HG02884 (cell line): ENCODE data around the gene DPH1.

Experiments
- ATAC-seq: cut with Tn5 transposase; IDR thresholded peaks from one replicate; pipeline ENCODE4 v1.9.1; 2021; ENCODE audit warnings: mild to moderate bottlenecking, moderate library complexity; ENCODE audit not compliant: unreplicated experiment

Gene DPH1

DNA sequence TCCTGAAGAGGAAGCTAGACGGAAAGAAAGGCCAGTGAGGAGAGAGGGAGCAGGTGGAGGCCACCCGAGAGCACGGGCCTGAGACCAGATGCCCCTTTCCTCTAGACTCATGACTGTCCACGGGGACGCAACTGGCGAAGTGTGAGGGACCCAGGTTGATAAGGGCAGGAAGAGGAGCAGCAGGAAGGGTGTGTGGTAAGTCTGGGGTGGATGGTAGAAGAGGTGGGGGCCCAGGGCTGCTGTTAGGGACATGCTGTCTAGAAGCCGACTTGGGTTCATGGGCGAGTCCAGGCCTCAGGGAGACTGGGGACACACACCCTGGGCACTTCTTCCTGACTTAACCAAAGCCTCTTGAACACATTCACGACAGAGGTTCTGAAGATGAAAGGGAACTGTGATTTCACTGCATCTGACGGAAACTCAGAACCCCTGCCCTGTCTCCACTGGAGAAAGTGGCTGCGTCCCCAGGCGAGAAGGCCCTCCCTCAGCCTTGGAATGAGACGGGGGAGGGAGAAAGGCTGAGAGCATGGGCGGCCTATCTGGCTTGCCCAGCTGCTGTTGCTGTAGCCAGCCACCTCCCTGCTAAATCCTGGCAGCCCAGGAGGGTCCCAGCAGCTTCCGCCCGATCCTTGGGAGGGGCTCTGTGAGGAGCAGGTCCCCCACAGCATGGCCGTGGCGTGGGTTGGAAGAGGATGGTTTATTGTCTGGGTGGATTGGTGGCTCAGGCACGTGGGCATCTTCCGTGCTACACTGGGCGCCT, 30.9 kb downstream of the DPH1 start:
- no peak for ATAC-seq

DNA sequence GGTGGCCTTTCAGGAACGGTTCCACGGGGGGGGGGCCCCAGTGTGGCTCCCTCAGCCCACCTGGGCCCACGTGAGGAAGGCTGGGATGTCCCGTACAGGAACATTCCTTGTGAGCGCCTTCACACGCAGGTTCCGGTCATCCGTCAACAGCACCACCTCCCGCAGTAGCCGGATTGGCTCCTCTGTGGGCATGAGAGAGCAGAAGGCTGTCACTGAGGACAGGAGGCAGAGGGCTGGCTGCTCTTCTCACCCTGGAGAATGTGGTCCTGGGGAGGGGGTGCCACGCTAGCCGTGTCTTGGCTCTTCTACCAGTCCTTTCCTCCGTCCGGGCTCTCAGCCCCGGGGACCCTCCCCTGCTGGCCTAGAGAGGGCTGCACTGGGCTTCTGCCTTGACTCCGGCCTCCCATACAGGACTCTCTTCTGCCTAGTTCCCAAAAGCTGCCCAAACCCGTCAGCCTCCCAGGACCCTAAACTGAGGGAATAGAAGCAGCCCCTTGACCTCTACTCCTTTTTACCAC, 31.5 kb downstream of the DPH1 start:
- no peak for ATAC-seq

DNA sequence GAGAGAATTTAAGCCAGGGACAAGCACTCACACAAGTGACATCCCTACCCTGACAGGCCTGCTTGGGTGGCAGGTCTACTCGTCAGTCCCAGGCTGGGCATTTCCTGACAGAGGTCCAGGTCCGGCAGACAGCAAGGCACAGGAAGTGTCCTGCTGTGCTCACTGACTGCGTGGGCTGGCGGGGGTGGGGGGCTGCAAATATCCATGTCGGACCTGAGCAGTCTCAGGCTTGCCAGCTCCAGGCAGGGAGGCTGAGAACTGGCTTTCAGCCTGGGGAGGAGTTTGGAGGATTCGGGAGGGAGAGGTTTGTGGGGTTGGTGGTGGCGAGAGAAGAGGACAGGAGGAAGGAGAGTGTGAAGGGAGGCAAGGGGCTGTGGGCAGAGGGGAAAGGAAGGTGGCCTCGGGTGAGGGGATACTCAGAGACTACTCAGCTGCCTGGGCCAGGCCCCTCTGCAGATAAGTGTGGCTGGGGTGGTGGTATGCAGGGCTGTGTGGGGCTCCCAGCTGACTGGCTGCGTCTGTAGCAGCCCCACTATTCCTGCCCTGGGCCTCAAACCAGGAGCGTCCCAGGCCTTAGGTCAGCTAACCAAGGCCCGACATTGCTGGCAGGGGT, 32.7 kb downstream of the DPH1 start:
- no peak for ATAC-seq

DNA sequence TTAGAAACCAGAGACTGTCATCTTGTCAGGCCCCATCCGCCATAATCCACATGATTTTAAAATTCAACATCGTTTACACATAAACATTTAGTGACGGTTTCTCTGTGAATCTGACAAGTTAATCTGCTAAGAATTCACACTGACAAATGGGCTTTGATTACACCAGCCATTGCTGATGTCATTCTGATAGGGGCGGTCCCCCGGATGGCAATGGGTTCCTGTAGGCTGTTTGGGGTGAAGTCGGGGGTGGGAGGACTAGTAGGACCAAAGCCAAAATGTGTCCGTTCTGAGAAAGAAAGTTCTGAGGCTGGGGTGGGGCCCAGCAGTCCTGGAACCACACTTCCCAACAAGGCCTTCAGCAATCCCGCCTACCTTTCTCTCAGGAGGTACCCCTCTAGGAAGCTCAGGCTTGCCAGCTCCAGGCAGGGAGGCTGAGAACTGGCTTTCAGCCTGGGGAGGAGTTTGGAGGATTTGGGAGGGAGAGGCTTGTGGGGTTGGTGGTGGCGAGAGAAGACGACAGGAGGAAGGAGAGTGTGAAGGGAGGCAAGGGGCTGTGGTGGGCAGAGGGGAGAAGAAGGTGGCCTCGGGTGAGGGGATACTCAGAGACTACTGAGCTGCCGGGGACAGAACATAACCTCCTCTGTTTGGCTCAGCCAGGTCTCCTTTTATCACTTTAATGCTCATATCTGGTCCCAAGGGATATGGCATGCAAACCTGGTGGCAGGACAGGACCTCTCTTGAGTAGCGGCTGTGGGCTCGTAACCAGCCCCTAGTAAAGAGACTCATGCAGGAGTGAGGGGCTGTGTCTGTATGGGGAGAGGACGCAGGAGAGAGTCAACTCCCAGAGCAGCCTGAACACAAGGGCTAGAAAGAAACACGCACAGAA, 33.6 kb downstream of the DPH1 start:
- no peak for ATAC-seq

DNA sequence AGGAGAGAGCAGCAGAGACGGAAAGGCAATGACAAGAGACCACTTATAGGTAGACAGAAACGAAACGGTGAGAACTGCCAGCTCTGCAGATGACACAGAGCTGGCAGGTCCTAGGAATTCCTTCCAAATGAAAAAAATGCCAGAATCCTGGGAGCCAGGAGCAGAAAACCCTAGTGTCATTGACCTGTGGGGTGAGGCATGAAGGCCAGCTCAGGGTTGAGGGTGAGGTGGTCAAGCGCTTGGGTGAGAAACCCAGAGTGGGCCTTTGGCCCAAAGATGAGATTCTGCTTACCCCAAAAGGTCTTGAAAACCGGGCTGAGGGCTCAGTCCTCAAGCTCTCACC, 34.2 kb downstream of the DPH1 start:
- ATAC-seq, result no peak

DNA sequence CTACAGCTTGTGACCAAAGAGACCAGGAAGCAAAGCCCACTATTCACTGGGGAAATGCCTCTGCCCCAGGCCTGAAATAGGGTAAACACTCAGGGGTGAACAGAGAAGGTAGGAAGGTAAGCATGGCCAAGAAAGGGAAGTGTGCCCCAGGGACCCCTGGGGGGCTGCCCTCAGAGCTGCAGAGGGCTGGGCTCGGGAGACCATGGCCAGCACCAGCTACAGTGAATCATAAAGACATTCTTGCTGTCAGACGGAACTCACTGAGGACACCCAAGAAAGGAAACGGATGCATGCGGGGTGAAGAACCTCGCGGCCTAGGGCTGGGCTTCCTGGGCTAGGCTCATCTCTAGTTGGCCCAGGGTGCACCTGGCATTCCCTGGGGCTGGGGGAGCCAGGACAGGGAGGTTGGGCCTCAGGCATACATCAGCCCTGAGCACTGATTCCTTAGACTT, 34.6 kb downstream of the DPH1 start:
- ATAC-seq, result no peak

DNA sequence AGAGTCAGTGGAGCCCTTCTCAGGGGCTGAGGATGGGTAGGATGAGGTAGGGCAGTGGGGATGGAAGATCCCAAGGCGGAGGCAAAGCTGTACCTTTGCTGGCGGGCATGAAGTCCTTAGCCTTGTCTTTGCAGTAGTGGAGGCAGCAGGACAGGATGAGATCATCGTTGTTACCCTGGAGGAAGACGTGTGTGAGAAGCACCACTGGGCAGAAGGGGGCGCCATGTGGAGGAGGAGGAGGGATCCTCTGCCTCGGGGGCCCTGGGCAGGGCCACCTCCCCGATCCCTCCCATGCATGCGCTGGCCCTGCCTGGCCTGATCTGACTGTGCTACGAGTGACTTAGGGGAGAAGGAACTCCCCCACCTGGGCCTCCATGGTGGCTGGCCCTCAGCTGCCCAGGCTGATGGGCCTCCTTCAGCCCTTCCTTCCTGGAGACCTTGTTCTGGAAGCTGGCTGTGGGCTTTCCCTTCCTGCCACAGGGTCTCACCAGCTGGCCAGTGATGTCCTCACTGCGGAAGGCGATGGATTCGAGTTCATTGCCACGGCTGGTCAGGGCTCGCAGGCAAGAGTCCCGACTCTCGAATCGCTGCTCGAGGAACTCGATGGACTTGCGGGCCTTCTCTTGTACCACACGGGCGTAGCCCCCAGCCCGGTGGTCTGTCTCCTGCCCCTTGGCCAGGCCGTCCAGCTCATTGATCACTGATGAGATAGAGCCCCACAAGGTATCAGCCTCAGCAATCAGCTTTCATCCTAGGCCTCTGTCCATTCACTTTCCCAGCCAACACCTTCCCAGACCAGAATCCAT, 35.2 kb downstream of the DPH1 start:
- no peak for ATAC-seq

DNA sequence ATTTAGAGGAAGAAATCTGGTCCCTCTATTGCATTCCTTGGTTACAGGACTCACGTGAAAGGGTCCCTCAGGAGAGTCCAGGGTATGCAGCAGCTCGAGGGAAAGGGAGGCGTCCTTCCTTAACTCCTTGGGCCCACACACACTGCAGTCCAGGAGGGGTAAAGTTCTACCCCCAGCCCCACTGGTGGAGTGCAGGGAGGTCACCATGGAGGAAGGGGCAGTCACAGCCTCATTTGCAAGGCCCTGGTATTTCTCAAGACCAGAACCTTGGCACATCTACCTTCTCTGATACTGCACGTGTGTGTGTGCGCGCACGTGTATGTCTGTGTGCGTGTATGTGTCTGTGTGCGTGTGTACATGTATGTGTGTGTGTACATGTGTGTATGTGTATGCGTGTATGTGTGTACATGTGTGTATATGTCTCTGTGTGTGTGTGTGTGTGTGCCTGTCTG, 36.0 kb downstream of the DPH1 start:
- no peak for ATAC-seq

DNA sequence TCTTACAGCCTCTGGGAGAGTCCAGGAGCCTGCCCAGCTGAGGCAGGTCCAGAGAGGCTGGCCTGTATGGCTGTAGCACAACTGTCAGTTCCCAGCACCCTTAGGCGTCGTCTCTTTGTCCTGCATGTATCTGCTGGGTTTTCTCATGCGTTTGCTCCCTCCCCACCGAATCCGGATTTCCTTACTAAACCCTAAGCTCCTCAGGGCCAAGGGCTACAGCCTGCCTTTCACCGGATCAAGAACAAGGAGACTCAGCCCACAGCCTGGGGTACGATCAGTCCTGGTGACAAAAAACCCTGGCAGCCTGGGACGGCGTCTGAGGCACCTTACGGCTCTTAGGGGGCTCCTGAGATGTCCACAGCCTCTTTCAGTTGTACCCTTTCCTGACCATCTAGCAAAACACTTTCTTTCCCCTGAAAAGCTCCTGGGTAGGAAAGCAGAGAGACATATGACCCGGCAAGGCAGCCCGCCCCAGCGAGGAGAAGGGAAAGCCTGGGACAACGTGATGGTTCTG, 37.2 kb downstream of the DPH1 start:
- ATAC-seq, result no peak

DNA sequence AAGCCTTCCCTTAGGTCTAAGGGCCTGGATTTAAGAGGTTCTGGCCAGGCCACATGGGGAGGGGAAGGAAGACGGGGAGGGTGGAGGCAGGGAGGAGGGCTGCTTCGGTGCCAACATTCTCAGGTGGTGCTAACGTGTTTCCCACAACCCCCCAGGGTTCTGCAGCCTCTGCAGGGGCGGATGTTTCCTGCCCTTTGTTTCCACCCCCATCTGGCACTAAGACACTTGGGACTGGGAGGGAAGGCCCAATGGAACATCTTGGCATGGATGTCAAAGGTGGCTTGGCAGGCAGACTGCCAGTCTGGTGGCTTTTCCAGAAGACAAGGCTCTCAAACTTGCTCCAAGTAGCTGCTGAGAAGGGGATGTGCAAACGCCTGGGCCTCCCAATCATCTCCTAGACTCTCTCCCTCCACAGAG, 37.7 kb downstream of the DPH1 start:
- no peak for ATAC-seq

DNA sequence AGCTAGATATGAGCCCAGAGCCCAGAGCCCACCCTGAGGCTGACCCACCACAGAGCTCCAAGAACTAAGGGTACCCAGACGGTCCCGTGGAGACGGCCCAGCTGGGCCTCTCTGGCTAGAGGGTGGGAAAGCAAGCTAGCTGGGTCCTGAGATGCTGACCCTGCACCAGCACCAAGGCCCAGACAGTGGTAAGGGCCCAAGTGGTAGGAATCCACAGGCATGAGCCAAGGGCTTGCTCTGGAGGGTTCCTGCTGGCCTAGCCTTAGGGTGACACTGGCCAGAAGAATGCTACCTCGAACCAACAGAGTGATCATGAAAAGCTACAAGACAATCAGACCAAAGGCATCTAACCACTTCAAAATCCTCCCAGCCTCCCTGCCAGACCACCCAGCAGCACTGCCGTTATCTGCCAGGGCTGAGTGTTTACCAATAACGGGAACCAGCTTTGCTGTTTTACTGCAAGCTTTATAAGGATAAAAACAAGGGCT, 38.1 kb downstream of the DPH1 start:
- no peak for ATAC-seq

DNA sequence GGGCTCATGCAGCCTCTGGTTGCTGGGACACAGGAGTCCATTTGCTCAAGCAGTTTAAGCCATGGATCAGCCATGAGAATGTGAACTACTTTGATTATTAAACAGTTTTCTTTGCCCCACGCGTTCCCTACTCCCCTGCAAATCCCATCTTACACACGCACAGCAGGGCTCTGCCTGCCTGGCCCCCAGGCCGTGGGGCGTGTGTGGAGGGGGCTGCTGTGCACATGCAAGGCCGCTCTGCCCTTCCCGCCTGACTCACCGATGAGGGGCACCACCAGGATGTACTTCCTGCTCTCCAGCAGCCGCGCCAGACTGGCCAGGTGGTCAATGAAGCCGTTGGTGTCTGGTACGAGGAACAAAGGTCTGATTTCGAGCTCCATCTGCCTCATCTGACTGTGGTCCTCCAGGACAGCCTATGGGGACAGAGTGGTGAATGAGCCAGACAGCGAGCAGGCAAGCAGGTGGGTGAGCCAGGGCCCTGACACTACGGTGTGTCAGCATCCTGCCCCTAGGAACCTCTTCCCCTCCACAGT, 38.6 kb downstream of the DPH1 start:
- no peak for ATAC-seq

DNA sequence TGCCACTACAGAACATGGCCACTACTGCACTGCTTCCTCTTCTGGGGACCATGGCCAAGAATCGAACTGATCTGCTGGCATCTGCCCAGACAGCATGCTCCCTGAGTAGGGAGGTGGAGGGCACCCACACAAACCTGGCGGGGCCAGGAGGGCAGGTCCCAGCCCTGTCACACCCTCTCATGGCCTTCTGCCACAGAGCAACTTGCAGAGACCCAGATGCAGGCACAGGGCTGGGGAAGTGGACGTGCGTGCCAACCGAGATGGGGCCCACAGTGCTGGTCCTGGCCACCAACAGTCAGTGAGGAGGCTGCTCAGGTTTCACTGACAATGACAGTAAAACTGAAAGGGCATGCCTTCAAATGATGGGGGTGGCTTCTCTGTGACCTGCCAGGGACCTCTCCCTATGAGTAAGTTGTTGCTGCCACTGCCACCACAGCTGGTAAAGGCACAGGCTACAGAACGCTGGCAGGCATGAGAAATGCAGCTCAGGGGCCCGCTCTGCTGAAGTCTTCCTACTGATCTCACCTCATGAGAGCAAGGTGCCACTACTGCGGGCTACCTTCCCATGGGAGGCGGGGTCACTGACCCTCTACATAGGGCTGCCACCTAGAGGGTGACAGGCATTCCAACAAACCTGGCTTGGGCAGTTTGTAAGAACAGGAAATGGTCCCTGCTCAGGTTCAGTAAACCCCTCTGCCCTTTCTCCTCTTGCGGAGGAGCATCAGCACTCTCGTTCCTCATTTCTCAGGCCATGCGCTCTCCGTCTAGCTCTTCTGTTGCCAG, 40.5 kb downstream of the DPH1 start:
- peak; percentile 68 for ATAC-seq

DNA sequence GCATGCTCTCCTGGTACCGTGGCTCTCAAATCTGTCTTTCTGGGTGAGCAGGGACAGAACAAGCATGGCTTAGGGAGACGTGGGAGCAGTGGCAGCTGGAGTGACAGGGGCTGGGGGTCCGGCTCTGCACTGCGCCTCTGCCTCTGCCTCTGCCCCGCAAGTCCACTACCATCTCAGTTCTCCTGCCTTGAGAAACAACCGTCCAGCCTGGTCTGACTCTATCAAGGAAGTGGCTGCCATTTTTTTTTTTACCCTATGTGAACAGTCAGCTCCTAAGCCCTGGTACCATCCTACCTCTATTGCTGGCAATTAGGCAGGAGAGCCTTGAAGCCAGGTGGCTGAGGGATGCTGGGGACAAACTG, 41.1 kb downstream of the DPH1 start:
- ATAC-seq, result no peak

DNA sequence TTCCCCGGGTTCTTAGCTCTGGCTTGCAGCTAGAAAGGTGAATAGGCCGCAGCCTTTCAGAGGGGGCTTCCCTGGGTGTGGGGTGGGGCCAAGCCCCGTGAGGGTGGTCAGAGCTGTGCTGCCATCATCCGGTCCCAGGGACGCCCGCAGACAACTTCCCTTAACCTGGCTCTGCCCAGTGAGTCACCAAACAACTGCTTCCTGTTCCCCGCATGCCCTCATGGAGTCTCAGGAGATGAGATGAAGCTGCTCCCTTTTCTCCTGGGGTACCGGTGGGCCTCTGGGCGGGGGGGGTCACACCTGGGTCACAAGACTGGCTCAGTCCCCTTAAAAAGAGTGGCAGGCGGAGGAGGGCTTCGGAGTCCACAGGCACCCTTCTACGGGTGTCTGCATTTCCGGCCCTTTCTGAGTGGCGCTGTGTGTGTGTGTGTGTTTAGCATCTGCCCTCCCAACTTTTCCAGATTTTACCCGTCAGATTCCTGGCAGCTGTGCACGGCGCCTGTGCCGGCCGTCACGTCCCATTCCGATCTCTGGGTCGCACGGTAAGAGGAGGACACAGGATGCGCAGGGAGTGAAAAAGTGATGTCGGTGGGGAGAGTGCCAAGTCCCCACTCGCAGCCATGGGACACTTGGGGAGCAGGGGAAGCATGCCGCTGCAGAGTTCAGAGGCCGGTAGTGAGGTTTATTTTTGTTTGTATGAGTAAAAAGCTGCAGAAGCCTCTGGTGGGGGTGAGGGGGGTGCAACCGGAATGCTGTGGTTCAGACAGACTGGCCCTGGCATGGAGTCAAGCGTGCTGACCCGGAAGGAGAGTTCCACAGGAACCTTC, 41.7 kb downstream of the DPH1 start:
- no peak for ATAC-seq

DNA sequence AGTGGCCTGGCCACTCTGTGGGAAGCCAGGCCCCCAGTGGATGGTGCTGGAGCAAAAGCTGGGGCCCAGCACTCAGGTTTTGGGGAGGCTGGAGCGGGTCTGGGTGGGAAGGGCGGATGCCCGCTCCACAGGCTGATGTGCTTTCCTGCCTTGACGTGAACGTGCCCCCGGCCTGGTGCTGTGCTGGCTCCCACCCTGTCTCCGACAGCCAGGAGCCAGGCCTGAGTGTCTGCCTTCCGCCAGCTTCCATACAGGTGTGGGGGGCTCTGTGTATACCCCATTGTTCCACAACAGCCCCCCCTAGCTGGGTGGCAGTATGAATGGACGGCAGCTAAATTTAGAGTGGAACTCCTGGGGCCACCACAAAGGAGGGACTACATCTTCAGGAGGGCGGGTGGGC, 45.0 kb downstream of the DPH1 start:
- ATAC-seq, result no peak

DNA sequence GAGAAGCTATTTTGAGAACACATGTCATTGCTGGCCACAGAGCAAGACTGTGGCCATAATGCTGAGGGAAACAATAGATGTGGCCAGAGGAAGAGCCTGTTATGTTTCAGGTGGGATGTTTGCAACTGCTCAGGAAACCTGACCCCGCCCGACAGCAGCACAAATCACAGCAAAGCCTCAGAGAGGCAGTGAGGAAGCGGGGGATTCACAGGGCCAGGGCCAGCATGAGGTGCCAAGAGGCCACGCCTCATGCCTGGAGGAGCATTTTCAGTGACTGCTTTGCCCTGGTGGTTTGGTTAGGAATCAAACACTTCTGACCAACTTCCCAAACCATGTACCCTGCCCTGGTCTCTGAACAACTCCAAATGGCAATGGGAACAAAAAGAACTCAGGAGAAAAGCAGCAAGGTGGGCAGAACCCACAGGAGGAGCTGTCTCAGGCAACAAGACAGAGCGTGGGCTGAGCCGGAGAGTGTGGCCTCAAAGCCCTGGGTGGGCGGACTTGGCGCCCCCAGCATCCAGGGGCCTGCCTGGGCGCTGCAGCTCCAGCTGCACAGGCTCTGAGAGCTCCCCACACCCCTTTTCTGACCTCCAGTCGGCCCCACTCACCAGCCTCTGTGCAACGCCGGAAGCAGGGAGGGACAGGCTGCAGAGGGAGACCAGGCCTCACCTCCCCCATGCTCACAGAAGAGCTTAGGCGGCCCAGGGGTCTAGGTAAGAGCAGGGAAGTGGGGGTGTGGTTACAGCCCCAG, 45.6 kb downstream of the DPH1 start:
- ATAC-seq, result no peak
